ENCODE measurements around the gene NUP35.
"Not testable (repeated sequence)": the region's sequence is repeated elsewhere in the genome, so short reads cannot be mapped to it uniquely, and the experiment has no call there.

DNA sequence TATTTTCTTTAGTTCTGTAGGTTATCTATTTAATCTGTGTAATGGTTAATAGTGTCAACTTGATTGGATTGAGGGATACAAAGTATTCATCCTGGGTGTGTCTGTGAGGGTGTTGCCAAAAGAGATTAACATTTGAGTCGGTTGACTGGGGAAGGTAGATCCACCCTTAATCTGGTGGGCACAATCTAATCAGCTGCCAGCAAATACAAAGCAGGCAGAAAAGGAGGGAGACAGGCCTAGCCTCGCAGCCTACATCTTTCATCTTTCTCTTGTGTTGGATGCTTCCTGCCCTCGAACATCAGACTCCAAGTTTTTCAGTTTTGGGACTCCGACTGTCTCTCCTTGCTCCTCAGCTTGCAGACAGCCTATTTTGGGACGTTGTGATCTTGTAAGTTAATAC lies 42.7 kb downstream of the NUP35 start:
- TF ChIP-seq TCF7L2 (IDR thresholded peaks at IDR 0.05; ENCODE audit: low read depth, low read length) = not testable (repeated sequence)
- TF ChIP-seq, protein P1, sequence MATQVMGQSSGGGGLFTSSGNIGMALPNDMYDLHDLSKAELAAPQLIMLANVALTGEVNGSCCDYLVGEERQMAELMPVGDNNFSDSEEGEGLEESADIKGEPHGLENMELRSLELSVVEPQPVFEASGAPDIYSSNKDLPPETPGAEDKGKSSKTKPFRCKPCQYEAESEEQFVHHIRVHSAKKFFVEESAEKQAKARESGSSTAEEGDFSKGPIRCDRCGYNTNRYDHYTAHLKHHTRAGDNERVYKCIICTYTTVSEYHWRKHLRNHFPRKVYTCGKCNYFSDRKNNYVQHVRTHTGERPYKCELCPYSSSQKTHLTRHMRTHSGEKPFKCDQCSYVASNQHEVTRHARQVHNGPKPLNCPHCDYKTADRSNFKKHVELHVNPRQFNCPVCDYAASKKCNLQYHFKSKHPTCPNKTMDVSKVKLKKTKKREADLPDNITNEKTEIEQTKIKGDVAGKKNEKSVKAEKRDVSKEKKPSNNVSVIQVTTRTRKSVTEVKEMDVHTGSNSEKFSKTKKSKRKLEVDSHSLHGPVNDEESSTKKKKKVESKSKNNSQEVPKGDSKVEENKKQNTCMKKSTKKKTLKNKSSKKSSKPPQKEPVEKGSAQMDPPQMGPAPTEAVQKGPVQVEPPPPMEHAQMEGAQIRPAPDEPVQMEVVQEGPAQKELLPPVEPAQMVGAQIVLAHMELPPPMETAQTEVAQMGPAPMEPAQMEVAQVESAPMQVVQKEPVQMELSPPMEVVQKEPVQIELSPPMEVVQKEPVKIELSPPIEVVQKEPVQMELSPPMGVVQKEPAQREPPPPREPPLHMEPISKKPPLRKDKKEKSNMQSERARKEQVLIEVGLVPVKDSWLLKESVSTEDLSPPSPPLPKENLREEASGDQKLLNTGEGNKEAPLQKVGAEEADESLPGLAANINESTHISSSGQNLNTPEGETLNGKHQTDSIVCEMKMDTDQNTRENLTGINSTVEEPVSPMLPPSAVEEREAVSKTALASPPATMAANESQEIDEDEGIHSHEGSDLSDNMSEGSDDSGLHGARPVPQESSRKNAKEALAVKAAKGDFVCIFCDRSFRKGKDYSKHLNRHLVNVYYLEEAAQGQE (IDR thresholded peaks at IDR 0.05; ENCODE audit: insufficient read depth in 1 of 2, low read depth in 2 of 2, low read length in 1 of 2) = not testable (repeated sequence)
- TF ChIP-seq, protein P2, sequence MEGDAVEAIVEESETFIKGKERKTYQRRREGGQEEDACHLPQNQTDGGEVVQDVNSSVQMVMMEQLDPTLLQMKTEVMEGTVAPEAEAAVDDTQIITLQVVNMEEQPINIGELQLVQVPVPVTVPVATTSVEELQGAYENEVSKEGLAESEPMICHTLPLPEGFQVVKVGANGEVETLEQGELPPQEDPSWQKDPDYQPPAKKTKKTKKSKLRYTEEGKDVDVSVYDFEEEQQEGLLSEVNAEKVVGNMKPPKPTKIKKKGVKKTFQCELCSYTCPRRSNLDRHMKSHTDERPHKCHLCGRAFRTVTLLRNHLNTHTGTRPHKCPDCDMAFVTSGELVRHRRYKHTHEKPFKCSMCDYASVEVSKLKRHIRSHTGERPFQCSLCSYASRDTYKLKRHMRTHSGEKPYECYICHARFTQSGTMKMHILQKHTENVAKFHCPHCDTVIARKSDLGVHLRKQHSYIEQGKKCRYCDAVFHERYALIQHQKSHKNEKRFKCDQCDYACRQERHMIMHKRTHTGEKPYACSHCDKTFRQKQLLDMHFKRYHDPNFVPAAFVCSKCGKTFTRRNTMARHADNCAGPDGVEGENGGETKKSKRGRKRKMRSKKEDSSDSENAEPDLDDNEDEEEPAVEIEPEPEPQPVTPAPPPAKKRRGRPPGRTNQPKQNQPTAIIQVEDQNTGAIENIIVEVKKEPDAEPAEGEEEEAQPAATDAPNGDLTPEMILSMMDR (IDR thresholded peaks at IDR 0.05) = not testable (repeated sequence)

Measured in Panc1 (cell line).